SK-N-SH (cell line): Measurements from ENCODE around the gene GLCE.

Experiments used
- RCOR1 ChIP-seq: fragments of 150-350 bp; IDR thresholded peaks from 2 replicates; pipeline ENCODE4 v1.6.1; 2017; ENCODE audit warnings: antibody characterized with exemption, low read length
- REST ChIP-seq: IDR thresholded peaks from 2 replicates; pipeline ENCODE4 v1.6.1; 2012; ENCODE audit warnings: mild to moderate bottlenecking, low read depth, low read length, moderate library complexity
- TEAD4 ChIP-seq: IDR thresholded peaks from 2 replicates; pipeline ENCODE4 v1.4.0; 2012; ENCODE audit warnings: mild to moderate bottlenecking, borderline replicate concordance; ENCODE audit not compliant: insufficient read depth

- TF ChIP-seq TEAD4 (no peak), RCOR1 (no peak), REST (no peak)
Measured at GRCh38 chr15:69265347-69265955, 105.0 kb downstream of the GLCE start.
